Nephron progenitor cell (in vitro differentiated cells): Measurements from ENCODE around the gene AQP3.

Source experiments
- DNase-seq: peaks from one replicate; pipeline ENCODE4 v3.0.0; 2021
- H3K27ac Mint-ChIP-seq: 2 replicates; pipeline ENCODE4 v1.8.0; 2021; ENCODE audit warnings: mild to moderate bottlenecking, moderate library complexity, mixed read lengths
- H3K27me3 Mint-ChIP-seq: 2 replicates; pipeline ENCODE4 v1.8.0; 2021; ENCODE audit warnings: mild to moderate bottlenecking, low read depth, mixed read lengths; ENCODE audit not compliant: poor library complexity
- H3K36me3 Mint-ChIP-seq: 2 replicates; pipeline ENCODE4 v1.8.0; 2021; ENCODE audit warnings: low read depth, mixed read lengths
- H3K4me1 Mint-ChIP-seq: 2 replicates; pipeline ENCODE4 v1.8.0; 2021; ENCODE audit warnings: mixed read lengths
- H3K4me3 Mint-ChIP-seq: 2 replicates; pipeline ENCODE4 v1.8.0; 2021; ENCODE audit warnings: mild to moderate bottlenecking, moderate library complexity, mixed read lengths
- H3K9me3 Mint-ChIP-seq: 2 replicates; pipeline ENCODE4 v1.8.0; 2021; ENCODE audit warnings: mild to moderate bottlenecking, moderate library complexity, mixed read lengths
- CTCF ChIP-seq: fragments of 200-600 bp; sonication (generic); IDR thresholded peaks from 2 replicates; pipeline ENCODE4 v1.5.0; 2021; ENCODE audit warnings: antibody characterized with exemption

The AQP3 gene

GRCh38 chr9:33440609-33441008 lies 6.8 kb downstream of the AQP3 start:
- no peaks in the 10 kb centered on the region for H3K9me3 Mint-ChIP-seq
- peaks cover 20% of the 10 kb centered on the region for H3K27me3 Mint-ChIP-seq
- no peak for DNase-seq
- H3K27ac Mint-ChIP-seq: no peak overlapping the region
- no peaks in the 10 kb centered on the region for H3K36me3 Mint-ChIP-seq
- no peak overlapping the region for H3K4me3 Mint-ChIP-seq
- no peak for TF ChIP-seq CTCF
- H3K4me1 Mint-ChIP-seq: peaks cover 65% of the 10 kb centered on the region

DNA sequence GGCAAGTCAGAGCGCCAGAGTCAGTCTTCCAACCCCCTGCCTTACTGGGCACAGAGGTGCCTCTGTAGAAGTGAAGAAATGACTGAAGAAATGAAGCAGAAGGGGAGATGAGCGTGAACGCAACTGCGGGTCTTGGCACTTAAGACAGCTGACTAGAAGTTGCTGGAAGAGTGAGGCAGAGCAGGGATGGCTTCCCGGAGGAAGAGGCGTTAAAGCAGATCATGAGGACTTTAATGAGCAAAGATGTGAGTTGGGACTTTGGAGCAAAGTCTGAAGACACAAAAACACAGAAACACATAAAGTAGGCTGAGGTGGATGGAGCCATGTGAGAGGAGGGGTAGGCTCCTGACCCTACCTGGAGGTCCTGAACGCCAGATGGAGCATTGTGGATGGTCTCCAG lies 7.2 kb downstream of the AQP3 start:
- peaks cover 65% of the 10 kb centered on the region for H3K4me1 Mint-ChIP-seq
- no peaks in the 10 kb centered on the region for H3K9me3 Mint-ChIP-seq
- no peaks in the 10 kb centered on the region for H3K36me3 Mint-ChIP-seq
- no peak overlapping the region for H3K27ac Mint-ChIP-seq
- H3K27me3 Mint-ChIP-seq: peaks cover 19% of the 10 kb centered on the region
- DNase-seq: no peak
- no peak overlapping the region for H3K4me3 Mint-ChIP-seq
- no peak for TF ChIP-seq CTCF

DNA sequence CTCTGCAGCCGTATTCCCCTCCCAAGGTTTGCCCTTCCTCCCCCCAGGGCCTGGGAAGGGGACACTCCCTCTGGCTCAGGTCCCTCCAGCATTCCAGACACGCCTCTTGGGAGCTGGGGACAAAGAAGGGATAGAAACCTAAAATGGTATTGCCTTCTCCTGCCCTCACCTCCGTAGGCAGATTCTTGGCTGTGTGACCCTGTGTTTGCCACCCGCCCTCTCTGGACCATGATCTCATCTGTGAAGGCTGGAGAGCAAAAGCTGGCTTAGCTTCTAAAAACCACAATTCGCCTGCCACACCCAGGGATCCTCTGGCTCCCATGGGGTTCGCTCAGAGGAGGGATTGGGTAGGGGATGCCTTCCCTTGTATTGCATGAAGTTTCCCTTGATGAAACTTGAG lies 7.7 kb downstream of the AQP3 start:
- TF ChIP-seq CTCF: no peak
- no peak for DNase-seq
- Mint-ChIP-seq H3K36me3 (no peaks in the 10 kb centered on the region), H3K4me1 (peaks cover 61% of the 10 kb centered on the region), H3K9me3 (no peaks in the 10 kb centered on the region), H3K27ac (no peak overlapping the region), H3K4me3 (no peak overlapping the region), H3K27me3 (peaks cover 19% of the 10 kb centered on the region)

DNA sequence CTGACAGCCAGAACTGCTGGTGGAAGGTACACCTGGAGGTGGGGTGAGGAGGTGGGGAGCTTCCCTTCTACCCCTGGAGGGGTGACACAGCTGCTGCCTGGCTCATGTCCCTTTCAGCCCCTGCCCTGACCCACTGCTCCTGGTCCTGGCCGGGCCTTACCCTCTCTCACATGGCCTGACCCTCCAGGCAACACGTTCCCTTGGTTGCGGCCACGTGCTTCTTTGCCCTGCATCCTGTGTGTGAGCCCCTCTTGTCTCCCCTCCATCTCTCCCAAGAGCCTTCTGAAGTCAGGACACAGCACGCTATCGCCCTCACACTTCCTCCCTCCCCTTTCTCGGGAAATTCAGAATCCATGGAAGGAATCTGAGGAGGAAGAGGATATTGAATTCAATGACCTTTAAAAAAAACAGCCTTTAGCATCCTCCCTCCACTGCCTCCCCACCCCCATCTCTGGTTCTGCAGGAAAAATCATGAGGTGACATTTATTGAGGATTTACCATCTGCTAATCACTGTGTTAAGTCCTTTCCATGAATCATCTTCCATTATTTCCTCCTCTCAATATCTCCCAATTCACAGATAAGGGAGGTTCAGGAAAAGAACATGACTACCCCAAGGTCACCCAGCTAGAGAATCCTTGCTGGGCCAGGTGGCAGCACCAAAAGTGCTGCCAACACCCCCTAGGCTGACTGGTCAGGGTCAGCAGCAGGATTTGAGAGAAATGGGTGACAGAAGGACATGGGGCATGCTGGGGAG lies 8.3 kb downstream of the AQP3 start:
- Mint-ChIP-seq H3K27ac (no peak overlapping the region), H3K27me3 (peaks cover 19% of the 10 kb centered on the region), H3K36me3 (no peaks in the 10 kb centered on the region), H3K9me3 (no peaks in the 10 kb centered on the region), H3K4me3 (no peak overlapping the region), H3K4me1 (peaks cover 63% of the 10 kb centered on the region)
- no peak for DNase-seq
- TF ChIP-seq CTCF: no peak

DNA sequence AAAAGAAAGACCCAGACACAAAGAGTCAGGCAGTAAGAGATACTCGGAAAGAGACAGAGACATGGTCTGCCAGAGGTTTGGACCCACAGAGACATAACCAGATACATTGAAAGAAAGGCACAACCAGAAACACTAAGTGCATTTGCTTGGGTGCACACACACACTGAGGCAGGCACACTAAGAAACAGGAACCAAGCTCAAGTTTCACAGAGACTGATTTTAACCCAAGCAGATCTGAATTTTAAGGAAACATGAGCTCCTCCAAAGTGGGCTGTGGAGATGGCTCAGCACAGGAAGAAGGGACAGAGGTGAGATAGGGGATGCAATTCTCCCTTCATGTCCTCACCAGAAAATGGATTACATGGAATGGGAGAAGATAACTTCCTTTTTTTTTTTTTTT lies 9.5 kb downstream of the AQP3 start:
- H3K36me3 Mint-ChIP-seq: no peaks in the 10 kb centered on the region
- H3K27me3 Mint-ChIP-seq: peaks cover 15% of the 10 kb centered on the region
- H3K4me3 Mint-ChIP-seq: no peak overlapping the region
- H3K4me1 Mint-ChIP-seq: peaks cover 56% of the 10 kb centered on the region
- no peak for DNase-seq
- H3K27ac Mint-ChIP-seq: peak overlapping the region; percentile 70
- H3K9me3 Mint-ChIP-seq: no peaks in the 10 kb centered on the region
- no peak for TF ChIP-seq CTCF

DNA sequence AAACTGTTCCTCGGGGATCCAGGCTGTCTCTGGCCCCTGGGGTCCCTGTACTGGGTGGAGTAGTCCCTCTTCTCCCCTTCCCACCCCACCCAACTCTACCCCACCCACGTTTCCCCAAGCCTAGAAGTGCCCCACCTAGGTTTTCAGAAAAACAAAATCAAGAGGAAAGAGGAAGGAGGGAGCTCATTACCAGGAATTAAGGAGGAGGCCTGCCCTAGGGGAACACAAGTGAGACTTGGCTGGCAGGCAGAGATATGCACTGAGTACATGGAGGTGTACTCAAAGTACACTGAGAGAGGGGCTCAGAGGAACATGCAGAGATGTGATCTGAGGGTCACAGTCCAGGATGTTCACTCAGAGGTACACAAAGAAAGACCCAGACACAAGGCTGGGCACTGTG lies 10.2 kb downstream of the AQP3 start:
- Mint-ChIP-seq H3K4me3 (no peak overlapping the region), H3K27me3 (peaks cover 12% of the 10 kb centered on the region)

More for the DNA sequence above, 10.2 kb downstream of the AQP3 start:
- TF ChIP-seq CTCF: no peak
- Mint-ChIP-seq H3K27ac (peak overlapping the region; percentile 45), H3K36me3 (no peaks in the 10 kb centered on the region), H3K4me1 (peaks cover 50% of the 10 kb centered on the region), H3K9me3 (no peaks in the 10 kb centered on the region)
- no peak for DNase-seq
